ENCODE data around the gene TMEM154. TPM values are rescaled to one million over a fixed set of nuclear protein-coding genes. Genes with fewer than 3 reads are reported as not detected.

The TMEM154 gene
- total RNA-seq, 4 donors from 2014 or later: 0.44 to 1.8 (median 1.1) TPM

DNA sequence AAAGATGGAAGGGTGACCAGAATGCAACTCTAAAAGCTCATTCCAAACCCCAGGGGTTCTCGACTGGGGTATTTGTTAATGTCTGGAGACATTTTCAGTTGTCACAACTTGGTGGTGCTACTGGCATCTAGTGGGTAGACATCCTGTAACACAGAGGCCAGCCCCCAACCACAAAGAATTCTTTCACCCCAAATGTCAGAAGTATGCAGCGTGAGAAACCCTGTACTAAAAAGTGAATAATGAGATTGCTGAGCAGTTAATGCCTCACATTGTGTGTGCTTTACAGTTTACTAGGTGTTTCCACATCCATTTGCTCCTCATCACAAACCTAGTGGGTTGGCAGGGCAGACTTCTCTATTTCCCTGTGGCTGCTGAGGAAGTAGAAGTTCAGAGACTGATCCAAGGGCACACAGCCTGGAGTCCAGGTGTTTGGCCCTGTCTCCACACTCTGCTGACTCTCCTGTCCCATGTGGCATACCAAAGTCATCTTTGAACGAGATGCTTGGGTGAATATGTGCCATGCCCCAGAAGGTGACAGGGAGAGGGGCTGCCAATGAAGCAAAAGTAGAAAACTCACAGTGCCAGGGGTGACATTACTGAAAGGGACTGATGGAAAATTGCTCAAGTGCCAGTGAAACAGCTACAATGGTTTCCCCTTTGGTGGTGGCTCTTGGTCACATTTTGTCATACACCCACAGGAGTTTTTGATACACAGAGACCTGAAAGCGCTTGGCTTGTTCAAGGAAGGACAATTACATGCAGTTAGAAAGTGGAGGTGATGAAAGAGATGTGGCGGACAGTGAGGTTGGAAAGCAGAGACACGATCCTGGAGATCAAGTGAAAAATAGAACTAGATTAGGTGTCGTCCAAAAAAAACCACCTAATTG is 10.1 kb upstream of the TMEM154 start:
- TF ChIP-seq, protein P1, sequence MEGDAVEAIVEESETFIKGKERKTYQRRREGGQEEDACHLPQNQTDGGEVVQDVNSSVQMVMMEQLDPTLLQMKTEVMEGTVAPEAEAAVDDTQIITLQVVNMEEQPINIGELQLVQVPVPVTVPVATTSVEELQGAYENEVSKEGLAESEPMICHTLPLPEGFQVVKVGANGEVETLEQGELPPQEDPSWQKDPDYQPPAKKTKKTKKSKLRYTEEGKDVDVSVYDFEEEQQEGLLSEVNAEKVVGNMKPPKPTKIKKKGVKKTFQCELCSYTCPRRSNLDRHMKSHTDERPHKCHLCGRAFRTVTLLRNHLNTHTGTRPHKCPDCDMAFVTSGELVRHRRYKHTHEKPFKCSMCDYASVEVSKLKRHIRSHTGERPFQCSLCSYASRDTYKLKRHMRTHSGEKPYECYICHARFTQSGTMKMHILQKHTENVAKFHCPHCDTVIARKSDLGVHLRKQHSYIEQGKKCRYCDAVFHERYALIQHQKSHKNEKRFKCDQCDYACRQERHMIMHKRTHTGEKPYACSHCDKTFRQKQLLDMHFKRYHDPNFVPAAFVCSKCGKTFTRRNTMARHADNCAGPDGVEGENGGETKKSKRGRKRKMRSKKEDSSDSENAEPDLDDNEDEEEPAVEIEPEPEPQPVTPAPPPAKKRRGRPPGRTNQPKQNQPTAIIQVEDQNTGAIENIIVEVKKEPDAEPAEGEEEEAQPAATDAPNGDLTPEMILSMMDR (IDR thresholded peaks at IDR 0.05): no peak
- TF ChIP-seq POLR2A (IDR thresholded peaks at IDR 0.05): no peak
- TF ChIP-seq EP300 (IDR thresholded peaks at IDR 0.05): no peak
- 74 to 75% methylated on average over 7 of the region's 7 CpGs for WGBS, 2 donors
- Histone ChIP-seq H3K4me3 (no peak overlapping the region), H3K27me3 (no peaks in the 10 kb centered on the region), H3K4me1 (no peaks in the 10 kb centered on the region), H3K27ac (no peak overlapping the region), H3K9me3 (no peaks in the 10 kb centered on the region), H3K36me3 (no peaks in the 10 kb centered on the region)
- no peak for DNase-seq (ENCODE audit: low spot score in 2 of 2)

DNA sequence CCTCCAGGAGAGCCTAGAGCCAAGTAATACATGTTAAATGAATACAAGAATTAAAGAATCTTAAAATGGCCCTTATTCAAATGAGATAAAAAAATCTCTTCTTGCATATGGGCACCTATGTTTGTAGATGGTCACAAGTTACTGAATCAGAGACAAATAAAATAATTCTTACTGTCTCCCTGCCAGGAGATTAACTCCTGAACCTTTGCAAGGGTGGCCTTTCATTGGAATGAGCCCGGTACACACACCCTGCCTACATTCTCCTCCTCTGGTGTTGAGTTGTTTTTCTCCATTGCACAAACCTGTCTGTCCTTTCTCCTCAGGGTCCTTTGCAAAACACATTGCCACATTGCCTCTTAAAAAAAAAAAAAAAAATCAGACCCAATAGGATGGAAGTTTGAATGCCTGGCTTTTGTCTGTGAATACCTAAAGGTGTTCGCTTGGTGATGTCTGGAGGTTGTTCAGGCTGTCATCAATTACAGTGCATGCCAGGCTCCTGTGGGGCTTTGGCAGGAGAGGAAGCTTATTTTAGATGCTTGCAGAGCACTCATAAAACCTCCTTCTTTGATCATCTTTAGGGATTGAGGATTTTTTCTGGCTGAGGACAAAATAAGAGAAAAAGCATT is 8.3 kb upstream of the TMEM154 start:
- no peak for DNase-seq (ENCODE audit: low spot score in 2 of 2)
- H3K9me3 ChIP-seq: no peaks in the 10 kb centered on the region
- H3K36me3 ChIP-seq: no peaks in the 10 kb centered on the region
- no peaks in the 10 kb centered on the region for H3K4me1 ChIP-seq
- no peak overlapping the region for H3K4me3 ChIP-seq
- WGBS, 2 donors: 66 to 74% methylated on average over 2 of the region's 2 CpGs
- H3K27ac ChIP-seq: no peak overlapping the region
- no peak for TF ChIP-seq POLR2A (IDR thresholded peaks at IDR 0.05)
- TF ChIP-seq, protein P1 (IDR thresholded peaks at IDR 0.05): no peak
- no peaks in the 10 kb centered on the region for H3K27me3 ChIP-seq

DNA sequence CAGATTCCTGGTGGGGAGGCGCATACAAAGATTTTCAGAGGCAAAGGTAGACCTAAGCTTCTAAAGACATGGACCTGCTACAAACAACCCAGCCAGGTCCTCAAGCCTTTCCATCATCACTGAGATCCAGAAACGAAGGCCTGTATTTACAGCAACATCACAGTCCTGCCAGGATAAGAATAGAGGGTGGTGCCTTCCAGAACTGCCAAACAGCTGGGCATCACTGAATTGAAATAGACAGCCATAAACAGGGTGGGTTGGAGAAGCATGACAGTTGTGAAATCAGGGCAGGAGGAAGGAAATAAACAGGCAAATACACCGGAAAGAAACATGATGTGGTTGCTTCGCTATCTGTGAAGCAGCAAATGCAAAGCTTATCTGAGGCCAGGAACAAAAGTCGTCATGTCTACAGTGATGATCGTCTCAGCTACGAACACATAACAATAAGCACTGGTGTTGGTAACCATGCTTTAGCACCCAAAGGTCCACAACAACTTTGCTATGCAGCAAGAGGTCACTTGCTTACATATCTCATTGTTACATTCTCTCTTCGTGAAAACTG is 6.7 kb upstream of the TMEM154 start:
- WGBS, 2 donors: 70 to 72% methylated on average over 8 of the region's 8 CpGs
- Histone ChIP-seq H3K36me3 (no peaks in the 10 kb centered on the region), H3K4me1 (no peaks in the 10 kb centered on the region), H3K4me3 (no peak overlapping the region), H3K27me3 (no peaks in the 10 kb centered on the region), H3K9me3 (no peaks in the 10 kb centered on the region), H3K27ac (no peak overlapping the region)
- DNase-seq (ENCODE audit: low spot score in 2 of 2): no peak
- TF ChIP-seq POLR2A (IDR thresholded peaks at IDR 0.05) (no peak), EP300 (IDR thresholded peaks at IDR 0.05) (no peak)
- TF ChIP-seq, protein P1 (IDR thresholded peaks at IDR 0.05): no peak

DNA sequence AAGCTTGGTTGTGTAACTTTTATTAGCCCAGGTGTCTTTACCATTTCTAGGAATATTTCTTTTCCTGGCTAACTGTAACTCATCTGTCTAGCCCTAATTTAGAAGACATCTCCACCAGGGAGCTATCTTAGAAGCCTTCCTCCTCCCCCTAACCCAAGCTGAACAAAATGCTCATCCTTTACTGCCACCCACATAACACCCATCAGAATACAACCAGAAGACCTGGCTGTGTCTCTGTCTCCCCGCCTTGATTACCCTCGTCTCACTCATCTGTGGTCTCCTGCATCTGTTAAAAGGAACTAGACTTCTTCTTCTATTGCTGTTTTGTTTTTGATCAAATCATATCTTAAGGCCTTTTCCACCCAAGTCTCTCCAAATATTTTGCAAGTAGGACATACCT is 4.8 kb upstream of the TMEM154 start:
- no peaks in the 10 kb centered on the region for H3K36me3 ChIP-seq
- peaks cover 0 to 6% (median 5%) of the 10 kb centered on the region in 4 donors for H3K4me1 ChIP-seq
- no peaks in the 10 kb centered on the region for H3K9me3 ChIP-seq
- WGBS, 2 donors: 67 to 81% methylated on average over 2 of the region's 2 CpGs
- H3K27me3 ChIP-seq: no peaks in the 10 kb centered on the region
- no peak overlapping the region for H3K27ac ChIP-seq
- no peak for TF ChIP-seq POLR2A (IDR thresholded peaks at IDR 0.05)
- TF ChIP-seq EP300 (IDR thresholded peaks at IDR 0.05): no peak
- TF ChIP-seq, protein P1 (IDR thresholded peaks at IDR 0.05): no peak
- no peak for DNase-seq (ENCODE audit: low spot score in 2 of 2)
- H3K4me3 ChIP-seq: no peak overlapping the region

DNA sequence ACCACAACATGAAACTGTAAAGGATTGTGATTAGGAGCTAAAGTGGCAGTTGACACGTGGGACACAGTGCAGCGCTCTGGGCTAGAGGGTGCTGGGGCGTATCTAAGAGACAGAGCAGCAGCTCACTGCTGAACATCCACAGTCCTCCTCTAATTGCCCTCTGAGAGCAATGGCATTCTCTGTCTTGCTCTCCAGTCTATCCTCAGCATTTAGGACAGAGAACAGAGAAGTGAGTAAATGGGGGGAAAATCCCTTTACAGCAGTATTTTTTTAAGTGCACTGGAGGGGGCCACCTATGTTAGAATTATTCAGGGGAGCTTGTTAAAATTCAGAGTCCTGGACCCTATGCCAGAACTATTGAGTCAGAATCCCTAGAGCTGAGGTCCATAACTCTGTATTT is 4.2 kb upstream of the TMEM154 start:
- DNase-seq (ENCODE audit: low spot score in 2 of 2): no peak
- Histone ChIP-seq H3K27ac (no peak overlapping the region), H3K4me3 (no peak overlapping the region), H3K27me3 (no peaks in the 10 kb centered on the region), H3K9me3 (no peaks in the 10 kb centered on the region), H3K36me3 (no peaks in the 10 kb centered on the region), H3K4me1 (peaks cover 0 to 11% (median 7%) of the 10 kb centered on the region in 4 donors)
- whole genome bisulfite sequencing, 2 donors: 65 to 78% methylated on average over 3 of the region's 3 CpGs
- TF ChIP-seq POLR2A (IDR thresholded peaks at IDR 0.05) (no peak), EP300 (IDR thresholded peaks at IDR 0.05) (no peak)
- TF ChIP-seq, protein P1 (IDR thresholded peaks at IDR 0.05): no peak

Data from tibial nerve (tissue), 4 donors.